PFSK-1 (cell line): Measurements from ENCODE around the gene ADGRB2.

Source experiments
- FOXP2 ChIP-seq: optimal IDR thresholded peaks from 2 replicates; pipeline ENCODE3; 2011; ENCODE audit warnings: borderline replicate concordance, control low read depth, inconsistent platforms; ENCODE audit not compliant: insufficient read depth; ENCODE audit errors: extremely low read length, extremely low read depth
- POLR2AphosphoS5 ChIP-seq: IDR thresholded peaks from 2 replicates; pipeline ENCODE4 v1.6.1; 2012; ENCODE audit warnings: low read depth, mild to moderate bottlenecking, control low read depth, low read length, moderate library complexity
- SIN3A ChIP-seq: IDR thresholded peaks from 2 replicates; pipeline ENCODE4 v1.6.1; 2012; ENCODE audit warnings: mild to moderate bottlenecking, low read length, moderate library complexity, borderline replicate concordance; ENCODE audit not compliant: insufficient read depth
- TAF1 ChIP-seq: IDR thresholded peaks from 2 replicates; pipeline ENCODE4 v1.6.1; 2012; ENCODE audit warnings: low read length, control low read depth, borderline replicate concordance; ENCODE audit not compliant: insufficient read depth
- TF ChIP-seq, protein P1 (sequence below), 2 experiments: IDR thresholded peaks; 2 replicates each; pipeline versions ENCODE4 v1.6.1 to v1.8.0; 2011 to 2012; ENCODE audit warnings: low read depth in 2 of 2, low read length in 2 of 2, control low read depth in 1 of 2, inconsistent platforms in 1 of 2, mild to moderate bottlenecking in 1 of 2, moderate library complexity in 1 of 2; ENCODE audit not compliant: insufficient read depth in 1 of 2

Gene ADGRB2

DNA sequence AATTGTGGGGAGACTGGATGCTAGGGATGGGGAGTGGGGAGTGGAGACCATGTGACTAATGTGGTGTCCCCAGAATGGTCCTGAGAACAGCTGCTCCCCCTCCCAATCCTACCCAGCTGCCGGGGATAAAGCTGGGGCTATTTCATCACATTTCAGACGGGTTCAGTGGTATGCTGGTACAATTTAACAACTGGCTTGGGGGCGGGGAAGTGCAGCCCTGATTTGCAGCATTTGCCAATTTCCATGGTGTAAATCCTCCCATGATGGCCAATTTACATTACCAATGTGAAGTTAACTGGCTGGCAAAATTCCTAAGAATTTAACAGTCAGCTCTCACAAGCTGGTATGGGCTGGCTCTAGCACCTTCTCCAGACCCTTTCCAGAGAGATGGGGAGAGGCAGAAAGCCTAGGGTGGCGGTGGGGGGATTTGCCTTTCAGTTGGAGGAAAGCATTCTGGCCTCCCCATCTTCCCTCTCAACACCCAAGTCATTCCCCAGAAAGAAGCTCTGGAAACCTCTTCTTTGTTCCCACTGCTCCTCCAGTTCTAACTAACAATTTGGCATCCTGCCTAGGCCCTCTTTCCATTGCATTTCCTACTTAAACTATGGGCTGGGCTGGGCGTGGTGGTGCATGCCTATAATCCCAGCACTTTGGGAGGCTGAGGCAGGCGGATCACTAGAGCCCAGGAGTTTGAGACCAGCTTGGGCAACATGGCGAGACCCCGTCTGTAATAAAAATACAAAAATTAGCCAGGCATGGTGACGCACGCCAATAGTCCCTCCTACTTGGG, 11.3 kb upstream of the ADGRB2 start:
- TF ChIP-seq, protein P1, sequence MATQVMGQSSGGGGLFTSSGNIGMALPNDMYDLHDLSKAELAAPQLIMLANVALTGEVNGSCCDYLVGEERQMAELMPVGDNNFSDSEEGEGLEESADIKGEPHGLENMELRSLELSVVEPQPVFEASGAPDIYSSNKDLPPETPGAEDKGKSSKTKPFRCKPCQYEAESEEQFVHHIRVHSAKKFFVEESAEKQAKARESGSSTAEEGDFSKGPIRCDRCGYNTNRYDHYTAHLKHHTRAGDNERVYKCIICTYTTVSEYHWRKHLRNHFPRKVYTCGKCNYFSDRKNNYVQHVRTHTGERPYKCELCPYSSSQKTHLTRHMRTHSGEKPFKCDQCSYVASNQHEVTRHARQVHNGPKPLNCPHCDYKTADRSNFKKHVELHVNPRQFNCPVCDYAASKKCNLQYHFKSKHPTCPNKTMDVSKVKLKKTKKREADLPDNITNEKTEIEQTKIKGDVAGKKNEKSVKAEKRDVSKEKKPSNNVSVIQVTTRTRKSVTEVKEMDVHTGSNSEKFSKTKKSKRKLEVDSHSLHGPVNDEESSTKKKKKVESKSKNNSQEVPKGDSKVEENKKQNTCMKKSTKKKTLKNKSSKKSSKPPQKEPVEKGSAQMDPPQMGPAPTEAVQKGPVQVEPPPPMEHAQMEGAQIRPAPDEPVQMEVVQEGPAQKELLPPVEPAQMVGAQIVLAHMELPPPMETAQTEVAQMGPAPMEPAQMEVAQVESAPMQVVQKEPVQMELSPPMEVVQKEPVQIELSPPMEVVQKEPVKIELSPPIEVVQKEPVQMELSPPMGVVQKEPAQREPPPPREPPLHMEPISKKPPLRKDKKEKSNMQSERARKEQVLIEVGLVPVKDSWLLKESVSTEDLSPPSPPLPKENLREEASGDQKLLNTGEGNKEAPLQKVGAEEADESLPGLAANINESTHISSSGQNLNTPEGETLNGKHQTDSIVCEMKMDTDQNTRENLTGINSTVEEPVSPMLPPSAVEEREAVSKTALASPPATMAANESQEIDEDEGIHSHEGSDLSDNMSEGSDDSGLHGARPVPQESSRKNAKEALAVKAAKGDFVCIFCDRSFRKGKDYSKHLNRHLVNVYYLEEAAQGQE (IDR thresholded peaks at IDR 0.05; ENCODE audit: insufficient read depth in 1 of 2, low read depth in 2 of 2, low read length in 2 of 2): no peak

DNA sequence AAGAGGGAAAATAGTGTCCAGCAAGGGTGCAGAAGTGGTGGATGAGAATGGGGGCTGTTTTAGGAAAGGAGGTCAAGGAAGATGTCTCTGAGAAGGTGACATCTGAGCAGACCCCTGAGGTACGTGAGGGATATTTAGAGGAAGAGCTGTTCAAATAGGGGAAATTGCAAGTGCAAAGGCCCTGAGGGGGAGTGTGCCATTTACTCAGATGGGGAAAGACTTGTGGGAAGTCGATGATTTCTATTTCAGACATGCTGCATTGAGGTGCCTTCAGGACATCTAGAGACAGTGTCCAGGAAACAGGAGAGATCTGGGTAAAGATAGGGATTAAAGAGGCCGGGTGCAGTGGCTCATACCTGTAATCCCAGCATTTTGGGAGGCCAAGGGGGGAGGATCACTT, 10.4 kb upstream of the ADGRB2 start:
- TF ChIP-seq TAF1: no peak
- no peak for TF ChIP-seq FOXP2
- TF ChIP-seq SIN3A: no peak
- no peak for TF ChIP-seq POLR2AphosphoS5
- TF ChIP-seq, protein P1 (IDR thresholded peaks at IDR 0.05; ENCODE audit: insufficient read depth in 1 of 2, low read depth in 2 of 2, low read length in 2 of 2): no peak

DNA sequence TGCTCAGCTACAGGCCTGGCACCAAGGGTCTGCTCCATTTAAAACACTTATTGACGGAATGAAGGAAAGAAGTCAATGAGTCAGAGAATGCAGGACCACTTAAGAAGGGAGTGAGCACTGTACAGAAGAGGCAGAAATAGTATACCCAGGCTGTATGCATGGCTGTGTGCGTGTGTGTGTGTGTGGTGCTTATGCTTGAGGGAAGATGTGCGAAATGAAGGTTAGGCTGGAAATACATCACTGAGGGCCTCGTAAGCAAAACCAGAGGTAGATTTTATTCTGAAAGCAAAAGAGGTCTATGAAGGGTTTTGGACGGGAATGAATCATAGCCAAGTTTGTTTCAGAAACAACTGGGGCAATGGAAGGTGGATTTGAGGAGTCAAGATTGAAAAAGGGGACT, 9.7 kb upstream of the ADGRB2 start:
- TF ChIP-seq TAF1 (no peak), FOXP2 (no peak), SIN3A (no peak), POLR2AphosphoS5 (no peak)
- TF ChIP-seq, protein P1 (IDR thresholded peaks at IDR 0.05; ENCODE audit: insufficient read depth in 1 of 2, low read depth in 2 of 2, low read length in 2 of 2): no peak

DNA sequence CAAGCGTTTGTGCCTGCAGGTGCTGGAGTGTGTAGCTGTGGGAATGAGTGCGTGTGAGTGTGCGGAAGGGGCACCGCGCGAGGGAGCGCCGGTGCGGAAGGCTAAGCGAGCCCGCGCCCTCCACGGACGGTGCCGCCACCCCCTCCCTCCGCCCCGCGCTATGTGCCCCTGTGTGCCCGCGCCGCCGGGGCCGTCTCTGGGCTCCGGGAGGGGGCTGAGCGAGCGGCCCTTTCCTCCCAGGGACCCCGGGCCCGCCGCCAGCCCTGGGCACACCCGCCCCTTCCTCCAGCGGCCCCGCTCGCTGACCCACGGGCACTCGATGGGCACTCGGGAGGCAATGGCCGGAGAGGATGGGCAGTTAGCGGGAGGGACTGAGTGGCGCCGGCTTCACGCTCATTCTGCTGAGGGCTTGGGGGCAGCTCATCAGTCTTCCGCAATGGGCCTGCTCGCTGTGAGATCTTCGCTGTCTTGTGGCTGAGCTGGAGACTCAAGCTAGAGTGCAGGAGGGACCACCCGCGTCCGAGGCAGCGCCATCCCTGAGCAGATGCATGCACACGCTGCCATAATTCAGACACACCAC, 8.6 kb upstream of the ADGRB2 start:
- TF ChIP-seq, protein P1 (IDR thresholded peaks at IDR 0.05; ENCODE audit: insufficient read depth in 1 of 2, low read depth in 2 of 2, low read length in 2 of 2): no peak
- no peak for TF ChIP-seq TAF1
- no peak for TF ChIP-seq POLR2AphosphoS5
- TF ChIP-seq FOXP2: no peak
- TF ChIP-seq SIN3A: no peak
